ENCODE results near the gene ARHGAP12.

- TF ChIP-seq CTCF (IDR thresholded peaks at IDR 0.05) (no peak), POLR2AphosphoS5 (IDR thresholded peaks at IDR 0.05) (no peak), POLR2A (IDR thresholded peaks at IDR 0.05) (no peak)
These were observed 106.5 kb downstream of the ARHGAP12 start for GRCh38 chr10:31822150-31822549.
